WERI-Rb-1 (cell line): ENCODE measurements around the gene VAV3.

Experiments used
- DNase-seq: peaks from one replicate; pipeline ENCODE4 v3.0.0-alpha.2; 2020
- H3K27ac ChIP-seq: fragments of 250-450 bp; sonication (Bioruptor Pico); 2 replicates; pipeline ENCODE4 v1.5.1; 2020; ENCODE audit warnings: mild to moderate bottlenecking, moderate library complexity
- H3K27me3 ChIP-seq: fragments of 250-450 bp; sonication (Bioruptor Pico); 2 replicates; pipeline ENCODE4 v1.5.1; 2021; ENCODE audit warnings: mild to moderate bottlenecking, low read depth, moderate library complexity; ENCODE audit not compliant: insufficient read depth, severe bottlenecking
- H3K36me3 ChIP-seq: fragments of 250-450 bp; sonication (Bioruptor Pico); 2 replicates; pipeline ENCODE4 v1.5.1; 2020; ENCODE audit warnings: mild to moderate bottlenecking, moderate library complexity
- H3K4me3 ChIP-seq: 2 replicates; pipeline ENCODE4 v1.5.1; 2011; ENCODE audit warnings: low read depth, mild to moderate bottlenecking, control low read depth, low read length
- H3K9me3 ChIP-seq: fragments of 250-450 bp; sonication (Bioruptor Pico); 2 replicates; pipeline ENCODE4 v1.5.1; 2021; ENCODE audit warnings: mild to moderate bottlenecking, moderate library complexity; ENCODE audit not compliant: severe bottlenecking
- CTCF ChIP-seq: IDR thresholded peaks from 2 replicates; pipeline ENCODE4 v1.5.1; 2011; ENCODE audit warnings: low read depth, mild to moderate bottlenecking, control low read depth, inconsistent platforms, low read length

VAV3 gene

GRCh38 chr1:107993920-107994319 is 28.9 kb upstream of the VAV3 start:
- peaks cover 3% of the 10 kb centered on the region for H3K27me3 ChIP-seq
- H3K27ac ChIP-seq, result no peak overlapping the region
- no peak for TF ChIP-seq CTCF
- H3K4me3 ChIP-seq, result no peak overlapping the region
- H3K9me3 ChIP-seq, result no peaks in the 10 kb centered on the region
- H3K36me3 ChIP-seq, result no peaks in the 10 kb centered on the region
- DNase-seq, result no peak

DNA sequence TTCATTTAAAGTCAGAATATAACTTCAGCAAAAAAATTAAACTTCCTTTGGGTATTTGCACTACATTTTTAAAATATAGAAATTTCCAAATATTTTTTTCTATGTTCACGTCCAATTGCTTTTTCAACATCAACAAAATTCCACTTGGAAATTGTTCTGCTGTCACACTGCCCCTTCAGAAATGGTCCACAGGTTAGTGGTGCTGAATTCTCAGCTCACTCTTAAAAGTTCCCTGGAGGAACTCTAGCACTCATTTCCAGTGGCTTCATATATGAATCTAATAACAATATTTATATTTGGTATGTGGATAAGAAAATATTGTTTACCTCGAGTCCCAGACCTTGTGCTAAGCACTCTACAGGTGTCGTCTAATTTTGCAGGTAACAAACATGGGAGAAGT is 27.4 kb upstream of the VAV3 start:
- TF ChIP-seq CTCF, result no peak
- Histone ChIP-seq H3K27me3 (peaks cover 3% of the 10 kb centered on the region), H3K36me3 (no peaks in the 10 kb centered on the region), H3K27ac (no peak overlapping the region), H3K9me3 (no peaks in the 10 kb centered on the region), H3K4me3 (no peak overlapping the region)
- DNase-seq, result no peak

- Histone ChIP-seq H3K9me3 (no peaks in the 10 kb centered on the region), H3K27me3 (peaks cover 3% of the 10 kb centered on the region), H3K36me3 (no peaks in the 10 kb centered on the region), H3K4me3 (no peak overlapping the region), H3K27ac (no peak overlapping the region)
- DNase-seq, result no peak
- TF ChIP-seq CTCF, result no peak
Observed at GRCh38 chr1:107991371-107992066, 26.5 kb upstream of the VAV3 start.

DNA sequence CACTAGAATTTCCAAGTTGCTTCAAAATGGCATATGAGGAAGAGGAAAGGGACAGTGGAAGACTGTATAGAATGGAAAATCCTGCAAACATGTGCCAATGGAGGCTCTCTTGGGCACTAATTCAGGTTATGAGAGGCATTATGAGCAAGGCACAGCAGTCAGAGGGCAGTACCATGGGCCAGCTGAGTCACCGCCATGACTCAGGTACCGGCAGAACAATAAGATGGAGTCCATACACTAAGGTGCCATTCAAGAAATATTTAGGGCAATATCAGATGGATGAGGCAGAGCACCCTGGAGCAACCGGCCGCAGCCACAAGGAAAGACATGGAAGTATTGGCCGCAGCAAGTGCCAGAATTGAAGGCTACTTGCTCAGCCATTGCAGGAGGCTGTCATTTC is 25.6 kb upstream of the VAV3 start:
- H3K27me3 ChIP-seq, result peaks cover 3% of the 10 kb centered on the region
- H3K27ac ChIP-seq, result no peak overlapping the region
- no peak for DNase-seq

GRCh38 chr1:107981277-107981676 is 16.3 kb upstream of the VAV3 start:
- no peak for TF ChIP-seq CTCF
- DNase-seq, result no peak
- Histone ChIP-seq H3K27ac (no peak overlapping the region), H3K9me3 (no peaks in the 10 kb centered on the region), H3K27me3 (no peaks in the 10 kb centered on the region), H3K36me3 (no peaks in the 10 kb centered on the region), H3K4me3 (no peak overlapping the region)

More for the DNA sequence above, 25.6 kb upstream of the VAV3 start:
- Histone ChIP-seq H3K4me3 (no peak overlapping the region), H3K36me3 (no peaks in the 10 kb centered on the region), H3K9me3 (no peaks in the 10 kb centered on the region)
- no peak for TF ChIP-seq CTCF

DNA sequence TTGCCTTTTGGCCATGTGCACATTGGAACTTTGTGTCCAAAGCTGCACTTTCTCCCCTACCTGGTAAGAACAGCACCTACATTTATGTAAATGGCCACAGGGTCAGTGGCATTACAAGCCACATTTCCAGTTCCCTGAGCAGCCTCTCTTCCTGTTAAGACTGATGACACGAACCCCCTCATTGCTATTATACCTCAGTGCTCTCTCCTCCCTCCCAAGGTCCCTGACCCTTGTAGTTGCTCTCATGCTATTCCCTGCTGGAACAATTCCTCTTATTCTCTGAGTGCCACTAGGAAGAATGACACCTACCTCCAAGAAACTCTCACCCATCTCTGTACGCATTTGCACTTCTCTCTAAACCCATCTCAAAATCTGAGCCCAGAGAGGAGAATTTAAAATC is 14.9 kb upstream of the VAV3 start:
- H3K36me3 ChIP-seq, result no peaks in the 10 kb centered on the region
- DNase-seq, result no peak
- no peaks in the 10 kb centered on the region for H3K9me3 ChIP-seq
- TF ChIP-seq CTCF, result no peak
- H3K27me3 ChIP-seq, result no peaks in the 10 kb centered on the region
- no peak overlapping the region for H3K27ac ChIP-seq
- no peak overlapping the region for H3K4me3 ChIP-seq
